Kidney (tissue), 14 donors: Measurements from ENCODE around the gene PCDHA4. TPM values are rescaled to one million over a fixed set of nuclear protein-coding genes. Genes with fewer than 3 reads are reported as not detected.
"Not testable (repeated sequence)": the region's sequence is repeated elsewhere in the genome, so short reads cannot be mapped to it uniquely, and the experiment has no call there.

Experiments used
- DNase-seq, 5 donors: peaks; one replicate each; pipeline ENCODE4 v3.0.0-alpha.2; 2013 to 2020
- FAIRE-seq: peaks from 2 replicates; lab custom pipeline; 2012; peaks lifted over from hg19 to GRCh38; lab: Jason Lieb, UNC
- H3K27ac ChIP-seq, 2 donors: one replicate each; pipeline ENCODE4 v1.7.0; 2013; ENCODE audit warnings: low read depth in 2 of 2, low read length in 2 of 2, inconsistent platforms in 1 of 2
- H3K27me3 ChIP-seq: one replicate; pipeline ENCODE4 v1.7.1; 2013; ENCODE audit warnings: low read length, inconsistent platforms; ENCODE audit not compliant: control insufficient read depth, insufficient read depth
- H3K36me3 ChIP-seq, 3 donors: one replicate each; pipeline versions ENCODE4 v1.7.0 to v1.7.1; 2013; ENCODE audit warnings: low read length in 3 of 3, control low read depth in 1 of 3, inconsistent platforms in 1 of 3; ENCODE audit not compliant: insufficient read depth in 3 of 3, control insufficient read depth in 2 of 3
- H3K4me1 ChIP-seq, 3 donors: one replicate each; pipeline versions ENCODE4 v1.7.0 to v1.7.1; 2013; ENCODE audit warnings: low read length in 3 of 3, inconsistent platforms in 1 of 3, low read depth in 1 of 3; ENCODE audit not compliant: control insufficient read depth in 2 of 3, insufficient read depth in 2 of 3
- H3K4me3 ChIP-seq, 3 donors: one replicate each; pipeline versions ENCODE4 v1.7.0 to v1.8.1; 2013; ENCODE audit warnings: low read length in 3 of 3, control low read depth in 1 of 3, inconsistent platforms in 1 of 3
- H3K9ac ChIP-seq, 3 donors: one replicate each; pipeline versions ENCODE4 v1.7.0 to v1.7.1; 2013; ENCODE audit warnings: low read length in 3 of 3, control low read depth in 1 of 3, inconsistent platforms in 1 of 3
- H3K9me3 ChIP-seq, 3 donors: one replicate each; pipeline versions ENCODE4 v1.7.0 to v1.7.1; 2013; ENCODE audit warnings: low read length in 3 of 3, control low read depth in 1 of 3, inconsistent platforms in 1 of 3; ENCODE audit not compliant: control insufficient read depth in 2 of 3, insufficient read depth in 1 of 3
- intact Hi-C: fragments of 100-400 bp; cut with DNase I; formaldehyde crosslinking; loops from one replicate; pipeline ENCODE4 v1.11.1; 2022
- polyA plus RNA-seq: library from polyadenylated mRNA; stranded (reverse); fragments of 350-450 nt; fragmentation: Illumina TruSeq; extraction: RNeasy Lipid Tissue Mini Kit (QIAGEN cat#74804); gene quantifications from one replicate; pipeline ENCODE4 v1.2.3, GENCODE V29; 2014; ENCODE audit warnings: low read depth, low replicate concordance; ENCODE audit not compliant: insufficient read depth
- total RNA-seq: library from RNA; stranded (reverse); fragmentation: NEBNext Ultra II Directional; extraction: Animal tissue kit (Norgen Biotek cat#: 25700); gene quantifications from one replicate; pipeline ENCODE4 v1.2.1, GENCODE V29; 2021
- TF ChIP-seq, protein P1 (sequence below): IDR thresholded peaks from 3 replicates; pipeline ENCODE4 v1.5.1; 2012; ENCODE audit warnings: mild to moderate bottlenecking, moderate library complexity, borderline replicate concordance; ENCODE audit not compliant: insufficient read depth; ENCODE audit errors: extremely low read depth
- donor health status: control.
- donor health status: control.
- donor health status: control.
- donor health status: control.
- donor health status: control.
- donor health status: DM: yes; HTN: yes; CAD: no.
- donor health status: Normal renal cell carcinoma (clear cell type).

The PCDHA4 gene
- total and polyA plus RNA-seq, 2 donors from 2014 or later: 1.1 to 4.1 TPM

DNA sequence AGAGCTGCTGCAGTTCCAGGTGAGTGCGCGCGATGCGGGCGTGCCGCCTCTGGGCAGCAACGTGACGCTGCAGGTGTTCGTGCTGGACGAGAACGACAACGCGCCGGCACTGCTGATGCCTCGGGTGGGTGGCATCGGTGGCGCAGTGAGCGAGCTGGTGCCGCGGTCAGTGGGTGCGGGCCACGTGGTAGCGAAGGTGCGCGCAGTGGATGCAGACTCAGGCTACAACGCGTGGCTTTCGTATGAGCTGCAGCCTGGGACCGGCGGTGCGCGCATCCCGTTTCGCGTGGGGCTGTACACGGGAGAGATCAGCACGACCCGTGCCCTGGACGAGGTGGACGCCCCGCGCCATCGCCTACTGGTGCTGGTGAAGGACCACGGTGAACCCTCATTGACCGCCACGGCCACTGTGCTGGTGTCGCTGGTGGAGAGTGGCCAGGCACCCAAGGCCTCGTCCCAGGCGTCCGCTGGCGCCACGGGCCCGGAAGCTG, 4.0 kb upstream of the PCDHA4 start:
- Histone ChIP-seq H3K4me1 (peaks cover 0 to 2% (median 0%) of the 10 kb centered on the region in 3 donors), H3K4me3 (no peak overlapping the region), H3K9me3 (peaks cover 3 to 18% (median 4%) of the 10 kb centered on the region in 3 donors), H3K27ac (no peak overlapping the region), H3K36me3 (no peaks in the 10 kb centered on the region), H3K27me3 (peaks cover 2% of the 10 kb centered on the region), H3K9ac (no peak overlapping the region)
- TF ChIP-seq, protein P1, sequence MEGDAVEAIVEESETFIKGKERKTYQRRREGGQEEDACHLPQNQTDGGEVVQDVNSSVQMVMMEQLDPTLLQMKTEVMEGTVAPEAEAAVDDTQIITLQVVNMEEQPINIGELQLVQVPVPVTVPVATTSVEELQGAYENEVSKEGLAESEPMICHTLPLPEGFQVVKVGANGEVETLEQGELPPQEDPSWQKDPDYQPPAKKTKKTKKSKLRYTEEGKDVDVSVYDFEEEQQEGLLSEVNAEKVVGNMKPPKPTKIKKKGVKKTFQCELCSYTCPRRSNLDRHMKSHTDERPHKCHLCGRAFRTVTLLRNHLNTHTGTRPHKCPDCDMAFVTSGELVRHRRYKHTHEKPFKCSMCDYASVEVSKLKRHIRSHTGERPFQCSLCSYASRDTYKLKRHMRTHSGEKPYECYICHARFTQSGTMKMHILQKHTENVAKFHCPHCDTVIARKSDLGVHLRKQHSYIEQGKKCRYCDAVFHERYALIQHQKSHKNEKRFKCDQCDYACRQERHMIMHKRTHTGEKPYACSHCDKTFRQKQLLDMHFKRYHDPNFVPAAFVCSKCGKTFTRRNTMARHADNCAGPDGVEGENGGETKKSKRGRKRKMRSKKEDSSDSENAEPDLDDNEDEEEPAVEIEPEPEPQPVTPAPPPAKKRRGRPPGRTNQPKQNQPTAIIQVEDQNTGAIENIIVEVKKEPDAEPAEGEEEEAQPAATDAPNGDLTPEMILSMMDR: no peak
- DNase-seq: peak in 1 of 5 donors; percentile 67
- intact Hi-C loops: no loop called here
- FAIRE-seq: no peak

DNA sequence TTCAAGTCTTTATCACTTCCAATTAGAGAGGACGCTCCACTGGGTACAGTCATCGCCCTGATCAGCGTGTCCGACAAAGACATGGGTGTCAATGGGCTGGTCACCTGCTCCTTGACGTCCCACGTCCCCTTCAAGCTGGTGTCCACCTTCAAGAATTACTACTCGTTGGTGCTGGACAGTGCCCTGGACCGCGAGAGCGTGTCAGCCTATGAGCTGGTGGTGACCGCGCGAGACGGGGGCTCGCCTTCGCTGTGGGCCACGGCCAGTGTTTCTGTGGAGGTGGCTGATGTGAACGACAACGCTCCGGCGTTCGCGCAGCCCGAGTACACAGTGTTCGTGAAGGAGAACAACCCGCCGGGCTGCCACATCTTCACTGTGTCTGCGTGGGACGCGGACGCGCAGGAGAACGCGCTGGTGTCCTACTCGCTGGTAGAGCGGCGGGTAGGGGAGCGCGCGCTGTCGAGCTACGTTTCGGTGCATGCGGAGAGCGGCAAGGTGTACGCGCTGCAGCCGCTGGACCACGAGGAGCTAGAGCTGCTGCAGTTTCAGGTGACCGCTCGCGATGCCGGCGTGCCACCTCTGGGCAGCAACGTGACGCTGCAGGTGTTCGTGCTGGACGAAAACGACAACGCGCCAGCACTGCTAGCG, 1.5 kb downstream of the PCDHA4 start:
- DNase-seq: peak in 1 of 5 donors; percentile 54
- H3K27me3 ChIP-seq, intact Hi-C loops, H3K36me3 ChIP-seq, H3K9me3 ChIP-seq, H3K27ac ChIP-seq, H3K9ac ChIP-seq, H3K4me3 ChIP-seq, H3K4me1 ChIP-seq, FAIRE-seq: not testable (repeated sequence)

DNA sequence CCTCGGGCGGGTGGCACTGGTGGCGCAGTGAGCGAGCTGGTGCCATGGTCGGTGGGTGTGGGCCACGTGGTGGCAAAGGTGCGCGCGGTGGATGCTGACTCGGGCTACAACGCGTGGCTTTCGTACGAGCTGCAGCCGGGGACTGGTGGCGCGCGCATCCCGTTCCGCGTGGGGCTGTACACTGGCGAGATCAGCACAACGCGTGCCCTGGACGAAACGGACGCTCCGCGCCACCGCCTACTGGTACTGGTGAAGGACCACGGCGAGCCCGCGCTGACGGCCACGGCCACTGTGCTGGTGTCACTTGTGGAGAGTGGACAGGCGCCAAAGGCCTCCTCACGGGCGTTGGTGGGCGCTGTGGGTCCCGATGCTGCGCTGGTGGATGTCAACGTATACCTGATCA, 2.0 kb downstream of the PCDHA4 start:
- no peak for FAIRE-seq

More for the DNA sequence above, 2.0 kb downstream of the PCDHA4 start:
- Histone ChIP-seq H3K4me1 (no peaks in the 10 kb centered on the region), H3K27me3 (no peaks in the 10 kb centered on the region), H3K9ac (no peak overlapping the region), H3K36me3 (no peaks in the 10 kb centered on the region), H3K9me3 (peaks cover 0 to 10% (median 0%) of the 10 kb centered on the region in 3 donors), H3K27ac (no peak overlapping the region), H3K4me3 (no peak overlapping the region)
- peak in 1 of 5 donors; percentile 72 for DNase-seq
- intact Hi-C loops: no loop called here
- TF ChIP-seq, protein P1: no peak
